Coronary artery (tissue), 2 donors: ENCODE results near the gene NUDT5.
"Not testable (repeated sequence)": the region's sequence is repeated elsewhere in the genome, so short reads cannot be mapped to it uniquely, and the experiment has no call there.

Experiments used
- DNase-seq: peaks from one replicate; pipeline ENCODE4 v3.0.0-alpha.2; 2017; ENCODE audit warnings: low spot score
- H3K27ac ChIP-seq, 2 donors: fragments of 200-600 bp; sonication (generic); one replicate each; pipeline ENCODE4 v1.5.1; 2016 to 2019
- H3K4me3 ChIP-seq: fragments of 200-600 bp; sonication (generic); 2 replicates; pipeline ENCODE4 v1.5.1; 2016; ENCODE audit warnings: mild to moderate bottlenecking, moderate library complexity
- TF ChIP-seq, protein P1 (sequence below): fragments of 200-600 bp; sonication (generic); IDR thresholded peaks from one replicate; pipeline ENCODE4 v1.5.1; 2019; ENCODE audit warnings: antibody characterized with exemption

NUDT5 gene

DNA sequence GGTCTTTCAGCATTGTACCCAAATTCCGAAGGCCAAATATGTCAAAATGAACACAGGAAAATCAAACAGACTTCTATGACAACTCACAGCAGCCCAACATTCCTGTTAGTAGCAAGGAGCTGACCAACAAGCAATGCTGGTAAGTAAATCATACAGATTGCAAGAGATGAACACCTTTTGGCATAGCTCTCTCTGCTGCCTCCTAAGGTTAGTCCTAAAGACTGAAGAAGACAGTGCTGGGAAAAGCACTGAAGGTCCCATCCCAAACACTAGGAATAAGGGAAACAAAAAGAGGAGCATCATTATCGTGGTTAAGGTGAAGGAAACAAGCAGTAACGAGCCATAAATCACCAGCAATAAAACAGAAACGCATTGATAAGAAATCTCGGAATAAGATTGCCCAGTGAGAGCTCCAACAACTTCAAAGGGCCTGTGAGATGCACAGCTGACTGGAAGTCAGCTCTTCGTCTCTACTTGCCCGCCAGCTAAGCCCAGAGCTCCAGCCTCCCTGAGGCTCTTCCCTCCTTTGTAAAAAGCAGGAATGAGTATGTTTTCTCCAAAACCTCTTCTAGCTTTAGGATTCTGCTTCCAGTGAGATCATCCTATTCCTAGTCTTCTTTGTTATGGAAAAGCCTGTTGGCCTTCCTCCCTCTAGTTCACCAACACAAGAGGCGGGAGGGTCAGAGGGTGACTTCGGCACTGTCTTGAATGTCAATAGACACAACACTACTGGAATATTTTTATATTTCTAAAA lies 15.3 kb downstream of the NUDT5 start:
- H3K4me3 ChIP-seq = no peak overlapping the region
- no peak for DNase-seq
- TF ChIP-seq, protein P1, sequence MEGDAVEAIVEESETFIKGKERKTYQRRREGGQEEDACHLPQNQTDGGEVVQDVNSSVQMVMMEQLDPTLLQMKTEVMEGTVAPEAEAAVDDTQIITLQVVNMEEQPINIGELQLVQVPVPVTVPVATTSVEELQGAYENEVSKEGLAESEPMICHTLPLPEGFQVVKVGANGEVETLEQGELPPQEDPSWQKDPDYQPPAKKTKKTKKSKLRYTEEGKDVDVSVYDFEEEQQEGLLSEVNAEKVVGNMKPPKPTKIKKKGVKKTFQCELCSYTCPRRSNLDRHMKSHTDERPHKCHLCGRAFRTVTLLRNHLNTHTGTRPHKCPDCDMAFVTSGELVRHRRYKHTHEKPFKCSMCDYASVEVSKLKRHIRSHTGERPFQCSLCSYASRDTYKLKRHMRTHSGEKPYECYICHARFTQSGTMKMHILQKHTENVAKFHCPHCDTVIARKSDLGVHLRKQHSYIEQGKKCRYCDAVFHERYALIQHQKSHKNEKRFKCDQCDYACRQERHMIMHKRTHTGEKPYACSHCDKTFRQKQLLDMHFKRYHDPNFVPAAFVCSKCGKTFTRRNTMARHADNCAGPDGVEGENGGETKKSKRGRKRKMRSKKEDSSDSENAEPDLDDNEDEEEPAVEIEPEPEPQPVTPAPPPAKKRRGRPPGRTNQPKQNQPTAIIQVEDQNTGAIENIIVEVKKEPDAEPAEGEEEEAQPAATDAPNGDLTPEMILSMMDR = no peak
- H3K27ac ChIP-seq = no peak overlapping the region

DNA sequence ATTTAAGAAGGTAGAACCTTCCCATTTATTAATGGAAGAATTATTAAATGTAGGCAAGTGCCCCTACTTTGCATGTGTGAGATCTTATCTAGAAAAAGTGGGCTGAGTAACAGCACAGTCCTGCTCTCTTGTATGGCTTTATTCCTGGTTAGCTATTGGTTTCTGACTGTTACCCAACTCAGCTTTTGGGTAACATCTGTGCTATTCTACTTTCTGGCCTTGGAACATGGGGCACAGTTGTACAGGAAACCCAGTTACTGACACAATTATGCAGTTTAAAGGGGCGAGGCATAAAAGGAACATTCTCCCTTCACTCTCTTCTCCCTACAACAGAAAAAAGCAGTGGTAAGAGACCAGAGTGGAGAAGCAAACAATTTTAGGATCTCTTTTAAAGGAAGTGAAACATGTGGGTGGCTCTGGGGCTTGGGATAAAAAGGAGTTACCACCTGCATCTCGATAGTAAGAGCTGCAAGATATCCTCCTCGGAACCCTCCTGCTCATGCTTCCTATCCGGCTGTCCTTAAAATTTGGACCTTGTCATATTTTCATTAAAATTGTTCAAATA lies 16.0 kb downstream of the NUDT5 start:
- TF ChIP-seq, protein P1 = no peak
- Histone ChIP-seq H3K4me3 (no peak overlapping the region), H3K27ac (no peak overlapping the region)
- no peak for DNase-seq

DNA sequence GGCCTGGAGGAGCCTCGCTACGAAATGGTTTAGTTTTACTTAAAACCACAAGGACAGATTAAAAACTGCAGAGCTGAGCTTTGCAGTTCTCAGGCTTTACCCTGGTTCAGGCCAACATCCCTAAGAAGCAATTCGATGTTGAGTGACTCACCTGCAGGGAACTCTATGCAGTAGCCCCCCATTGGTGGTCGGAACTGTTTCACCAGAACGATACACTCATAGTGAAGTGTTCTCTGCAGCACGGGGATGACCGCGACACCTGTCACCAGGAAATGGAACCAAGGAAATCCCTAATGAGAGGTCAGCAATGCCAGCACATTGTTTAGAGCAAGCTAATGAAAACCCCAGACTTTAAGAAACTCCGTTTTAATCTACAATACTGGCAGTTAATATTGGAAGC lies 18.0 kb downstream of the NUDT5 start:
- no peak overlapping the region for H3K4me3 ChIP-seq
- no peak overlapping the region for H3K27ac ChIP-seq
- DNase-seq = no peak
- TF ChIP-seq, protein P1 = no peak

DNA sequence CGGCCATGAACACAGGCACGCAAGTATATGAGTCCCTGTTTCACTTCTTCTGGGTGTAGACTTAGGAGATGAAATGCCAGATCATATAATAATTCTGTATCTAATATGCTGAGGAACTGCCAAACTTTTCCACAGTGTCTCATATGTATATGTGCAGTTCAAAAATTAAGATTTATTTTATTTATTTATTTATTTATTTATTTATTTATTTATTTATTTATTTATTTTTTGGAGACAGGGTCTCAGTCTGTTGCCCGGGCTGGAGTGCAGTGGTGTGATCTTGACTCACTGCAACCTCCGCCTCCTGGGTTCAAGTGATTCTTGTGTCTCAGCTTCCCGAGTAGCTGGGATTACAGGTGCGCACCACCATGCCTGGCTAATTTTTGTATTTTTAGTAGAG lies 24.2 kb downstream of the NUDT5 start:
- H3K4me3 ChIP-seq, H3K27ac ChIP-seq, DNase-seq: not testable (repeated sequence)

DNA sequence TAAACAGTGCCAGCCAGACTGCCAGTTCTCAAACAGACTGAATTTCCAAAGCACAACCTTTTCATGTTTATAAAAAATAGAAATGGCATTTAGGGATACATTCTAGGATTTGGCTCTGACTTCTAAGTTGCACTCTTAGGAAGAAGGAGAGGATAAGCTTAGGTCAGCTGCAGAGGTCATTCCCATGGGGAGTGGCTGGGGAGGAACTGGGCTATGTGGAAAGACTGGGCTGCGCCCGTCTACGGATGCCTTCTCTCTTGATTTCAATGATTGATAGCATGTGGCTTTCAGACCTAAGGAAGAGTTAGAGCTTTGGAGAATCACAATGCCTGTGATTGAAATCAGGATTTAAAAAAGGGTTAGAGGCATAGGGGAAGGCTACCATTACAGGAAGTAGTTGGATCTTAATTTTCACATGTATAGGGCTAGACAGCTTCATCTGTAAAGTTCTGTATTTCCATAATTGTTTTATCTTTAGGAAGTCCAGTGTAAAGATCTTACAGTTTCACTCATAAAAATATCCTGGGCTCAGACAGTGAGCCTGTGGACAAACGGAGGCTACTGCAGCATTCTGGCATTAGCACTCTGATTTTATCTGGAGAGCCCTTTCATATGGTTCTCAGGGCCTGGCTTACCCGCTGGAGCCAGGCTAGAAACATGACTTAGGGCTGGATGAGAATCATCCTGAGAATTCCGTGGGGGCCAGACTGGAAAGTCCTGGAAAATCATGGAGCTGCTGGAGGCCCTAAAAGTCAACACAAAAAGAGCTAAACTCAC lies 29.5 kb downstream of the NUDT5 start:
- no peak for DNase-seq
- H3K27ac ChIP-seq = no peak overlapping the region
- TF ChIP-seq, protein P1 = no peak
- no peak overlapping the region for H3K4me3 ChIP-seq

DNA sequence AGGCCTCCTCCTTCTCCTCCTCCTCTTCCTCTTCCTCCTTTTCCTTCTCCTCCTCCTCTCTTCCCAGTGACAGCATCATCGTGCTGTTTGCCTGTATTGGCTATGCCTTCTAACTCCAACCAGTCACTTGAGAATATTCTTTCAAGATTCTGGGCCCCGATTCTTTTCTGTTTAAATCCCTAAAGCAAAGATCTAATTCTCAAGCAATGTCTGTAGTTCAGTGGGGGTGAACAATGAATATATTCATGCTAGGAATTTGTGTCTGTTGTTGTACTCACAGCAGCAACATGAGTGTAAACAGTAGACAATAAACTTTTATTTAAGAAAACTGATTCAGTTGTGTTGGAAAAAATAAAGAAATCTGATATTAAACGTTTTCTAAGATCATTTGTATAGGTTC lies 30.7 kb downstream of the NUDT5 start:
- no peak for DNase-seq
- Histone ChIP-seq H3K4me3 (no peak overlapping the region), H3K27ac (no peak overlapping the region)
- TF ChIP-seq, protein P1 = no peak

DNA sequence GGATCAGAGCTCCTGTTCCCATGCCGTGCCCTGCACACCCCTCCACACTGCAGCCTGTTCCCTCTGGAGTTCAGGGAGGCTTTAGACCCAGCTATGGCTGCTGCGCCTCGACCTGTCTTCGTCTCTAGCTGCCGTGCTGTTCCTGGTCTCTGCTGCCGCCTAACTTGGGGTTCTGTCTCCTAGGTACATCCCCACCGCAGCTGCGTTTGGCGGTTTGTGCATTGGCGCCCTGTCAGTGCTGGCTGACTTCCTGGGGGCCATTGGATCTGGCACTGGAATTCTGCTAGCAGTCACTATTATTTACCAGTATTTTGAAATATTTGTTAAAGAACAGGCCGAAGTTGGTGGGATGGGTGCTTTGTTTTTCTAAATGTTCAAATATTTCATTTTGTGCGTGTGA lies 31.6 kb downstream of the NUDT5 start:
- H3K27ac ChIP-seq = no peak overlapping the region
- no peak for DNase-seq
- TF ChIP-seq, protein P1 = no peak
- H3K4me3 ChIP-seq = no peak overlapping the region
